Measurements from ENCODE around the gene PLCG1.

The PLCG1 gene

DNA sequence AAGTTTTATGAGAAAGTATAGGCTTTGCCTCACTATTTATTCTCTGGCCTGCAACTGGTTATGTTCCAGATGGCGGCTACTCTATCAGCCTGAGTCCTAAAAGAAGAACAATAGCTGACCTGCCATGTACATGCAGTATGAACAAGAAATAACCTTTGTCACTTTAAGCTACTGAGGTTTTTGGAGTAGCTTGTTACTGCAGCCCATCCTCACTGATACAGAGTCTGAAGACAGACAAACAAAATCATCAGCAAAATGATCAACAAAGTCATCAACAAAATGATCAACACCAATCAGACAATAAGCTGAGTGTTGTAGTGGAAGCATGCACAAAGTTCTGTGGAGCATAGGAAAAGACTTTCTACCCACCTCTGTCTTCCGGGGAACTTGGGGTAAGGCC, 82.5 kb downstream of the PLCG1 start:
- DNase-seq: no peak

DNA sequence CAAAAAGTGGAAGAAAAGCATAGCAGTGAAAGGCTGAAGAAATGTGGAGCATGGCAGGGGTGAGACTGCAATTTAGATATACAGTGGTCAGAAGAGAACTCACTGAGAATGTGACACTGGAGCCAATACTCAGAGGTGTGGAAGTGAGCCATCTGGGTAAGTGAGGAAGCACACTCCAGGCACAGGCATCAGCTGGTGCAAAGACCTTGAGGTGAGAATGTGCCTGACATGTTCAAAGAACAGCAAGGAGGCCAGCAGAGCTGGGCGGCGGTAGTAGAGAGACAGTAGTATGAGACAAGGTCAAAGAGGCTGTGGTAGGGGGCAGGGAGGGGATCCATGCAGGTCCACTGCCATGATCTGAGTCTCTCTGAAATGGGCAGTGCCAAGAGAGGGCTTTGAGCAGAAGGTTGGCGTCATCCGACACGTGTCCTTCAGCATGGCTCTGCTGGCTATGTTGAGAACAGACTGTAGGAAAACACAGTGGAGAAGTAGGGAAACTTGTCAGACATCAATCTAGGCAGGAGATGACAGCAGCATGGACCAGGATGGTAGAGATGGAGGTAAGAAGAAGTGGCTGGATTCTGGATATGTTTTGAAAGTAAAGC, 84.4 kb downstream of the PLCG1 start:
- DNase-seq: no peak

DNA sequence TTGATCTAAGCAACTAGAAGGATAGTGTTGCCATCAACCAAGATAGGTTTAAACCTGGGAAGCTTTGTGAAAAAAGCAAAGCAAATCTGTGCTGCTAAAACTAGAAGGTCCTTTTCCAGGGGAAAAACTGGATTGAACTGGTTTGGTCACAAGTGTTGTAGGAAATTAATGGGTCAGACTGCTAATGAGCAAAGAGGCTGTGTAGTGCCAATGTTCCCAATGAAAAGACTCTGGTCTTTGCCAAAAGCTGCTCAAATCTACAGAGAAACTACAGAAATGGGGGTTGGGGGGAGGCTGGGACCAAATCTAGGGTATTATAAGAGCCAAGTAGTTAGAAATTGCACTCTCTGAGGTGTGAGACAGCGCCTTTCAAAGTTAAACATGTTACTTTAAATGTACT, 85.0 kb downstream of the PLCG1 start:
- DNase-seq: no peak

DNA sequence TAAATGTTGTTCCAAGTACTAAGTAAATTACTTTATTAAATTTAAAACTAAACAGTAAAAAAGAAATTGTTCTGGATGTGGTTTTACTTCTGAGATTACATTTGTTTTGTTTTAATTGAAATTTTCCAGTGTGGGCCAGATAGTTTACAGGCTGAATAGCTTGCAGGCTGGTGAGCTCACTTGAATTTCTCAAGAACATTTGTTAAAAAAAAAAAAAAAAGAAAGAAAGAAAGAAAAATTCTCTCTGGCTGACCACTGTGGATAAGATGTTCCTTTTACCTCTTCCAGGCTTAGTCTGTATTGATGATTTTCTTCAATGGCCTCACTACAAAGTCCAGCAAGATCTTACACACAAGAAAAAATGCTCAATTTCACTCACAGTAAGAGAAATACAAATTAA, 85.4 kb downstream of the PLCG1 start:
- no peak for DNase-seq

DNA sequence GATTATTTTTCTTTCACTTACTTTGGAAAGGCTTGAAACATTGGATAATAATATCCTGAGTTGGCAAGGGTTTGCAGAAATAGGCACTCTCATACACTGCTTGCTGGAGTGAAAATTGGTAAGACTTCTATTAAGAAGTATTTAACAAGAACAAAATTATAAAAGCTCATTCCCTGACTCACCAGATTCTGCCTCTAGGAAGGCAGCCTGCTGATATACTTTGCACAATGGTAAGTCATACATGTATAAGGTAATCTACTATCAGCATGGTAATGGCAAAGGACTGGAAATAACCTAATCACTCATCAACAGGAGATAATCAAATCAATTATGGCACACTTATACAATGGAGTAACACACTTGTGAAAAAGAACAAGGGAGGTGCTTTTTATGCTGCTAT, 85.8 kb downstream of the PLCG1 start:
- DNase-seq: no peak

DNA sequence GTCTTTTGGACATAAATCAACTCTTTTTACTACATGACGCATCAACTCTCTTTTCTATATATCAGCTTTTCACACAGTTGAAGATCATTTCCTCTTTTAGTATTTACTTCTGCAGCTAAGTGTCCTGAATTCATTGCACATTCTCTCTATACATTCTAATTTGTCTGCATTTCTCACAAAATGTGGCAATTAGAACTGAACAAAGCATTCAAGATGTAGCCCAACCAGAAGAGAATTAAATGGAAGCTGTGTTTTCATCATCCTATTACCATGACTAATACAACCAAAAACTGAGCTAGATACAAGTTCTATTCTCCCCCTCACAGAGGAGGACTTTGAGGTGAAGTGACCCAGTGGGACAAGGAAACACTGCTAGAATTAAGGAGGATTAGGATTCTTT, 86.9 kb downstream of the PLCG1 start:
- no peak for DNase-seq

DNA sequence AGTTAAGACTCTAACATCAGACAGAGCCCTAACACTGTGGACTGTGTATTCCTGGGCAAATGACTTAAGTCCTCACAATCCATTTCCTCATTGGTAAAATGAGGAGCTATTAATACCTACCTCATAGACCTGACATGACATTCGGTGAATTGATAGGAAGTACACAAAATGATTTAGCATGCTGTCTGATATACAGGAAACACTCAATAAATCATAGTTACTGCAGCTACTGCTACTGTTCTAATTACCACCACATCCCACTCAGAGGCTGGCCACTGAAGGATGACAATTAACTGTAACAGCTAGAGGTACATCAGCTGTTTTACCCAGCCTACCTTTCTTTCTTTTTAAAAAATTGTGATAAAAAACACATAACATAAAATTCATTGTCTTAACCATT, 87.7 kb downstream of the PLCG1 start:
- no peak for DNase-seq

DNA sequence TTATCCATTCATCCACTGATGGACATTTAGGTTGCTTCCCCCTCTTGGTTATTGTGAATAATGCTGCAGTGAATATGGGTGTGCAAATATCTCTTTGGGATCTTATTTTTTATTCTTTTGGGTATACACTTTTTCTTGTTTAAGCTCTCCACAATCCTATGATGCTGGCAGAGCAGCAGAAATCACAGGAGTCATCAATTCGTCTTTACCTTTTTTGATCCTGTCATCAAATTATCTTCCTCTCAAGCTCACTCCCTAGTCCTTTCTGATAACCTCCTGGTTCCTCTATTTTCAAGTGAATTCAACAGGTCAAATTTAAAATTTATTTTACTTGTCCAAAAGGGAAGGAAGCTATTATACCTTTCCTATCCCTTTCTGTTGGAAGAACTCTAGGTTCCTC, 89.1 kb downstream of the PLCG1 start:
- DNase-seq: no peak

Data from NCI-H1092 treated with DMSO at 0.1 percent for 48 hours (cell line).